ENCODE results near the gene SEC14L3. TPM values are rescaled to one million over a fixed set of nuclear protein-coding genes. Genes with fewer than 3 reads are reported as not detected.

The SEC14L3 gene
- total RNA-seq, 1 donor from 2014 or later: not detected

Other genes with a start within 250 kb of the SEC14L3 start
- 3.2 TPM for gene LIF, start 225.3 kb downstream of the SEC14L3 start, total RNA-seq
- gene OSM, start 205.2 kb downstream of the SEC14L3 start, total RNA-seq: 6.4 TPM
- gene CASTOR1, start 182.5 kb downstream of the SEC14L3 start, total RNA-seq: 15.9 TPM
- 29.4 TPM for gene TBC1D10A, start 145.1 kb downstream of the SEC14L3 start, total RNA-seq
- gene SF3A1, start 115.1 kb downstream of the SEC14L3 start, total RNA-seq: 138 TPM
- gene CCDC157, start 115.0 kb downstream of the SEC14L3 start, total RNA-seq: 0.71 TPM
- 25.5 TPM for gene RNF215, start 84.6 kb downstream of the SEC14L3 start, total RNA-seq
- 20.8 TPM for gene SEC14L2, start 75.0 kb downstream of the SEC14L3 start, total RNA-seq
- 3.6 TPM for gene MTFP1, start 46.2 kb downstream of the SEC14L3 start, total RNA-seq
- 0.62 TPM for gene SEC14L4, start 33.7 kb upstream of the SEC14L3 start, total RNA-seq
- gene SEC14L6, start 74.7 kb upstream of the SEC14L3 start, total RNA-seq: 4.3 TPM
- 26.3 TPM for gene GAL3ST1, start 102.6 kb upstream of the SEC14L3 start, total RNA-seq
- 46.6 TPM for gene PES1, start 119.9 kb upstream of the SEC14L3 start, total RNA-seq
- gene TCN2, start 135.2 kb upstream of the SEC14L3 start, total RNA-seq: 21.6 TPM
- 3.4 TPM for gene SLC35E4, start 163.8 kb upstream of the SEC14L3 start, total RNA-seq
- 12.3 TPM for gene DUSP18, start 195.9 kb upstream of the SEC14L3 start, total RNA-seq
- 12.0 TPM for gene OSBP2, start 222.9 kb upstream of the SEC14L3 start, total RNA-seq

Data from sciatic nerve (tissue), 1 donor.